HFFc6 (cell line): Measurements from ENCODE around the gene OR2L3. TPM values are rescaled to one million over a fixed set of nuclear protein-coding genes. Genes with fewer than 3 reads are reported as not detected.

ENCODE experiments used
- DNase-seq: peaks from one replicate; pipeline ENCODE4 v3.0.0-alpha.2; 2018
- H3K27ac Mint-ChIP-seq: 2 replicates; pipeline ENCODE4 v1.8.0; 2020; ENCODE audit warnings: mild to moderate bottlenecking, mixed read lengths
- H3K27me3 Mint-ChIP-seq: 2 replicates; pipeline ENCODE4 v1.8.0; 2021; ENCODE audit warnings: mild to moderate bottlenecking, moderate library complexity, mixed read lengths; ENCODE audit not compliant: insufficient read depth
- H3K36me3 Mint-ChIP-seq: 2 replicates; pipeline ENCODE4 v1.8.0; 2021; ENCODE audit warnings: low read depth, mixed read lengths
- H3K4me1 Mint-ChIP-seq: 2 replicates; pipeline ENCODE4 v1.8.0; 2020; ENCODE audit warnings: low read depth, mixed read lengths
- H3K4me3 Mint-ChIP-seq: 2 replicates; pipeline ENCODE4 v1.8.0; 2020; ENCODE audit warnings: mild to moderate bottlenecking, moderate library complexity, mixed read lengths
- H3K9me3 Mint-ChIP-seq: 2 replicates; pipeline ENCODE4 v1.8.0; 2020; ENCODE audit warnings: mild to moderate bottlenecking, mixed read lengths
- CTCF ChIP-seq: fragments of 200-600 bp; sonication (generic); IDR thresholded peaks from 2 replicates; pipeline ENCODE4 v1.5.0; 2021; ENCODE audit warnings: antibody characterized with exemption, mild to moderate bottlenecking
- total RNA-seq, 6 experiments: library from RNA; stranded (reverse); fragmentation: NEBNext Ultra II Directional; extraction: Animal tissue kit (Norgen Biotek cat#: 25700); gene quantifications; 2 replicates in 1 of 6; 3 replicates in 5 of 6; pipeline ENCODE4 v1.2.3, GENCODE V29; 2021

The OR2L3 gene
- total RNA-seq, 6 experiments from 2014 or later = not detected

GRCh38 chr1:248098529-248098928 lies 51.9 kb downstream of the OR2L3 start:
- no peak for TF ChIP-seq CTCF
- Mint-ChIP-seq H3K27ac (no peak overlapping the region), H3K4me3 (no peak overlapping the region), H3K36me3 (peaks cover 6% of the 10 kb centered on the region; the same call in 1 of the 2 replicates), H3K9me3 (peaks cover 32% of the 10 kb centered on the region), H3K4me1 (no peaks in the 10 kb centered on the region), H3K27me3 (no peaks in the 10 kb centered on the region)
- no peak for DNase-seq

- no peak overlapping the region for H3K4me3 Mint-ChIP-seq
- peaks cover 6% of the 10 kb centered on the region; the same call in 1 of the 2 replicates for H3K36me3 Mint-ChIP-seq
- H3K27ac Mint-ChIP-seq = no peak overlapping the region
- H3K27me3 Mint-ChIP-seq = no peaks in the 10 kb centered on the region
- no peaks in the 10 kb centered on the region for H3K4me1 Mint-ChIP-seq
- H3K9me3 Mint-ChIP-seq = peaks cover 38% of the 10 kb centered on the region
- TF ChIP-seq CTCF = no peak
- DNase-seq = no peak
Observed at GRCh38 chr1:248102847-248103246, 56.2 kb downstream of the OR2L3 start.

- Mint-ChIP-seq H3K27me3 (no peaks in the 10 kb centered on the region), H3K27ac (no peak overlapping the region), H3K4me3 (no peak overlapping the region), H3K9me3 (peaks cover 64% of the 10 kb centered on the region), H3K36me3 (peaks cover 12% of the 10 kb centered on the region; the same call in 1 of the 2 replicates), H3K4me1 (no peaks in the 10 kb centered on the region)
- DNase-seq = no peak
- TF ChIP-seq CTCF = no peak
Observed at GRCh38 chr1:248111157-248111556, 64.5 kb downstream of the OR2L3 start.

Other genes starting within 250 kb of the OR2L3 start
- not detected for gene OR14A16, start 222.7 kb upstream of the OR2L3 start, total RNA-seq
- not detected for gene OR11L1, start 204.9 kb upstream of the OR2L3 start, total RNA-seq
- gene TRIM58, start 189.6 kb upstream of the OR2L3 start, total RNA-seq = not detected
- not detected for gene OR2W3, start 151.2 kb upstream of the OR2L3 start, total RNA-seq
- gene OR2T8, start 126.6 kb upstream of the OR2L3 start, total RNA-seq = not detected
- not detected for gene OR2AJ1, start 121.9 kb upstream of the OR2L3 start, total RNA-seq
- not detected for gene OR2L8, start 98.0 kb upstream of the OR2L3 start, total RNA-seq
- gene OR2AK2, start 81.6 kb upstream of the OR2L3 start, total RNA-seq = not detected
- not detected for gene OR2L5, start 33.2 kb upstream of the OR2L3 start, total RNA-seq
- gene OR2L2, start 16.8 kb upstream of the OR2L3 start, total RNA-seq = under 1 TPM in 1 of 6 experiments, not detected in 5; 0.05 TPM
- gene OR2L13, start 48.3 kb downstream of the OR2L3 start, total RNA-seq = not detected
- not detected for gene OR2M5, start 98.3 kb downstream of the OR2L3 start, total RNA-seq
- not detected for gene OR2M2, start 128.0 kb downstream of the OR2L3 start, total RNA-seq
- under 1 TPM in 3 of 6 experiments, not detected in 3; 0.03 to 0.05 (median 0.05) TPM for gene OR2M3, start 150.4 kb downstream of the OR2L3 start, total RNA-seq
- gene OR2M4, start 184.6 kb downstream of the OR2L3 start, total RNA-seq = under 1 TPM in 3 of 6 experiments, not detected in 3; 0.05 to 0.09 (median 0.07) TPM
- gene OR2T33, start 231.1 kb downstream of the OR2L3 start, total RNA-seq = under 1 TPM in 1 of 6 experiments, not detected in 5; 0.16 TPM